HTERT RPE-1 (cell line): ENCODE measurements around the gene PNPLA2.

ENCODE experiments used
- in situ Hi-C: fragments of 300-500 bp; cut with MboI; formaldehyde crosslinking; loops from 4 replicates; pipeline ENCODE4 v1.14.3; 2020; ENCODE audit warnings: low sequenced_read_pairs

The PNPLA2 gene

DNA sequence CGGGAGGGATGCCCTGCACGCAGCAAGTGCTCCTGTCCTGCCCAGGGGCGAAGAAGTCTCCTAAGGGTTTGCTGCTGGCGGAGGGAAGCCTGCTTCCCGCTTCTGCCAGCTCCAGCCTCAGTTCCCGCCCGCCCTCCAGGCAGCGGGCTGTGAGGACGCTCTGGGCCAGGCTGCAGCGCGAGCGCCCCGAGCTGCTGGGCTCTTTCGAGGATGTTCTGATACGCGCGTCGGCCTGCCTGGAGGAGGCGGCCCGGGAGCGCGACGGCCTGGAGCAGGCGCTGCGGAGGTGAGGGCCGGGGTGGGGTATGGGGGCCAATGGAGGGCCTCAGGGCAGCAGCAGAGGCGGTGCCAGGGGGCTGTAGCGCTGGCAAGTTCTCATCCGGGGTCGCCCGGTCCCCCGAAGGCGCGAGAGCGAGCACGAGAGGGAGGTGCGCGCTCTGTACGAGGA is 11.2 kb downstream of the PNPLA2 start:
- in situ Hi-C loops = no loop called here

DNA sequence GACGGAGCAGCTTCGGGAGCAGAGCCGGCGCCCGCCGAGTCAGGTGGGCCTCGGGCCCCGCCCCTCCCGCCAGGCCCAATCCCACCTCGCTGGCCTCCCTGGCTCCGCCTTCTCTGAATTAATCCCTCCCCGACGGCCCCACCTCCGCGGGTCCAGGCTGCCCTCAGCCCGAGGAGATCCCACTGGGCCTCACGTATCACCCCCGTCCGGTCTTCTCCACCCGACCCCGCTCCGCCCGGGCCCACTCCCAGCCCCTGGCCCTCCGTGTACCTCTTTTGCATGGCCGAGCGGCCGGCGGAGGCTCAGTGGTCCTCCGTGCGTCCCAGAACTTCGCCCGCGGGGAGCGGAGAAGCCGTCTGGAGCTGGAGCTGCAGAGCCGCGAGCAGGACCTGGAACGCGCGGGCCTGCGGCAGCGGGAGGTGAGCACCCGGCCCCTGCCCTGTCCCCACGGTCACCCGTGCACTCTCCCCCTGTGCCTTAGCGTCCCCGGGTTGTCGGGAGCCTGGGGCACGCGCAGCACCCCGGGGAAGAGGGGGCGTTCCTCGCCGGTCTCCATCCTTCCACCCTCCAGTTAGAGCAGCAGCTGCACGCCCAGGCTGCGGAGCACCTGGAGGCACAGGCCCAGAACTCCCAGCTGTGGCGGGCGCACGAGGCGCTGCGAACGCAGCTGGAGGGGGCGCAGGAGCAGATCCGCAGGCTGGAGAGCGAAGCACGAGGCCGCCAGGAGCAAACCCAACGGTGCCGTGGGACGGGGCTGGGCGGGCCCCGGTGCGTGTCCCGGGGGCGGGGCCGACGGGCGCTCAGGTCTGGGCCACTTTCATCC is 11.8 kb downstream of the PNPLA2 start:
- in situ Hi-C loops = no loop called here

DNA sequence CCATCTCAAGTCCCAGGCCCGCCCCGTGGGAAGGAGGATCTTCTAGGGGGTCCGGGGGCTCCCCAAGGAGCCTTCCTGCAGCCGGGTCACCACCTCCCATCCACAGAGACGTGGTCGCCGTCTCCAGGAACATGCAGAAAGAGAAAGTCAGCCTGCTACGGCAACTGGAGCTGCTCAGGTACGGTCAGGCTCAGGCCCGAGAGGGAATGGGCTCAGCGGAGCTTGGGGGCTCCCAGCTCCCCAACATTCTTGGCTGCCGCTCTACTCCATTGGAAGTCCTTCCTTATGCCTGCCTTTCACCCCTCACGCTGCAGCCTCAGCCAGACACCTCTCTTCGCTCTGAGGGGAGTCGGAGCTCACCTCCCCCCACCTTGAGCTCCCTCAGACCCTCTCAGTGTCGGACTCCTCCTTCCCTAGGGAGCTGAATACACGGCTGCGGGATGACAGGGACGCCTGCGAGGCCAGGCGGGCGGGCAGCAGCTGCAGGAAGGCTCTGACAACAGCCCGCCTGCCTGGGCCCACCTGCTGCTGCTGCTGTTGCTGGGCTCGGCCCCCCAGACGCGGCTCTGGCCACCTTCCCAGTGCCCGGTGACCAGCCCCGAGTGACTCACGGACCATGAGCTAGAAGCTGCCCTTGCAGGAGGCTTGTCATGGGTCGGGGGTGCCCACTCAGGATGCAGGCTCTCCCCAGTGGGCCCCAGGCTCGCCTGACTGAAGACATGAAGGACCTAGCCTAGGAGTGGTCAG is 12.6 kb downstream of the PNPLA2 start:
- in situ Hi-C loops = no loop called here

DNA sequence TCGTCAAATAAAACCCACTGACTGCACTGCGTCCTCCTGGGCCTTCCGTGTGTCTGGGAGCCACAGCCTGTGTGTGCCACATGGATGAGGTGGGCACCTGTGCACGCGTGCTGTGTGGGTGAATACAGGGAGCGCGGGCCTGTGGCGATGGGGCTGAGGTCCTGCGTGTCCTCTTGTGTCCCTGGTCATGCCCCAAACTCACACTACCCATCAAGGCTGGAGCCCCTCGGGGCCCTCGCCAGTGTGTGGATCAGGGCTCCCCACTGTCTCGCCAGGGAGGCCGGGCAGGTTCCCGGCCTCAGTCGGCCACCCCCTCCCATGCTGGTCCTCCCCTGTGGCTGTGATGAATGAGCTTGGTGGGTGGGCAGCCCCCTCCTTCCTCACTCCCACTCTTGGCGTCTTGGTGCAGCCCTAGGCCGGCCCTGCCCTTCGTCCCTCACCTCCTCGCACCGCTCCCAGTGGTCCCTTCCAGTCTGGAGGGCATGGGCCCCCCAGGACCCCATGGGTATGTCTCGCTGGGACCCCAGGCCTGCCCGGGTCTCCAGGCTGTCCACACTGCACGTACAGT is 13.3 kb downstream of the PNPLA2 start:
- in situ Hi-C loops = no loop called here

DNA sequence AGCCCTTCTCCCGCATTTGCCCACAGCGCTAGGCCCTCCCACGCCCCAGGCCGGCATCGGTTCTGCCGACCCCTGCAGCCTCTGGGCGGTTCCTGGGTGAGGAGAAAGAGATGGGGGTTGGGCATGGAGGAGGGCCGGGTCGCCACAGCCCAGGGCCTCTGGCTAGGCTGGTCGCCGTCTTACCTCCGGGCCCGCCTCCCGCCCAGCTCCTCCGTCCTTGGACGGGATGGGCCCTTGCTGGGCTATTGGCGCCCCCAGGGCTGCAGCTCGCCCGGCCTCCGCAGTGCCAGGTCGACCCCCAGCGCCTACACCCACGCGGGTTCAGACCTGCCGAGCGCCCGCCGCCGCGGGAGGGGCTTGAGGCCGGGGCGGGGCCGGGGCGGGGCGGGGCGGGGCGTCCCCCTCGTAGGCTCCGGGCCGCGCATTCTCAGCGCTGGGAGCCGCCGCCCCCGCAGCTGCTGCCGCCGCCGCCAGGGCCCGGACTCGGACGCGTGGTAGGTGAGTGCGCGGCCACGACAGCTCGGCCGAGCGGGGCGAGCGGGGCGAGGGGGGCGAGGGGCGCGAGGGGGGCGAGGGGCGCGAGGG is 13.9 kb downstream of the PNPLA2 start, which contains the start of gene CD151:
CD151 (plus strand) TSS at position 424 of the 585 bp plus-strand sequence. CDS start 3,118 bp downstream, outside the sequence.
- in situ Hi-C loops = no loop called here

DNA sequence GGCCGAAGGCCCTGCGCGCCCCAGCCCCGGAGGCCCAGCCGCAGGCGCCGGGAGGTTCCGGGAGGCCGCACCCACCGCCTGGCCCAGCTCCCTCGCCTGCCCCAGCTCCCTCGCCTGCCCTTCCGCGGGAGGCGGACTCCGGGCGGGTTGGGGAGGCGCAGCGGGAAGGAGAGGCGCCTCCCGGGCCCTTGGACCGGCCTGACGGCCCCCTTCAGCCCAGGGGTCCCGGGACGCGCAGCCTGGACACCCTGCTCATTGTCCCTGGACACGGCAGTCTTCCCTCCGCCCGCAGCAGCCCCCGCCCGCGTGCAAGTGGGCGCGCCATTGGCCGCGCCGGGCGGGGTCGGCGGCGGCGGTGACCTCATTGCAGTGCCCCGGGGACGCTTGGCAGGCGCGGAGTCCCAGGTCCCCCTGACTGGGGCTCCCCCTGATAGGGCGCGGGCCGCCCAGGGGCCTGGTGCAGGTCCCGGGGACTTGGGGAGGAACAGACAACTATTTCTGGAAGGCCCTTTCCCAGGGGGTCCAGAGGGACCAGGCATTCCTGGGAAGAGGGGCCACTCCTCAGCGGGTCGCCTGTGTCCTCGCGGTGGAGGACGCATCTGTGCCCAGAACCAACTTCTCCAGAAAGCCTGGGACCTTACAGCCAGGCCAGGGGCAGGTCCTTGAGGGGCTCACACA is 14.5 kb downstream of the PNPLA2 start:
- in situ Hi-C loops = no loop called here

DNA sequence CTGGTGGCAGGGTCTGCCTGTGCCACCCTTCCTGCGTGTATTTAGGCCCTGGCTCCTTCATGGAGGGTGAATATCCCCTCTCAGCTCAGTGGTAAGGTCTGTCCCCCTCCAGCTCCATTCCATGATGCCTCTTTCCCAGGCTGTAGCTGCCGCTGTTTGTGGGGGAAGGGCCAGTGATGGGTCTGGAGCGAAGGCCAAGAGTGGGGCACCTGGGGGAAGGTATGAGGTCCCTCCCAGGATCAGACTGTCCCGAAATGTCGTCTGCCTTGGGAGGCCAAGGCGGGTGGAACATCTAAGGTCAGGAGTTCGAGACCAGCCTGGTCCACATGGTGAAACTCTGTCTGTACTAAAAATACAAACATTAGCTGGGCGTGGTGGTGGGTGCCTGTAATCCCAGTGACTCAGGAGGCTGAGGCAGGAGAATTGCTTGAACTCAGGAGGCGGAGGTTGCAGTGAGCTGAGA is 15.2 kb downstream of the PNPLA2 start:
- in situ Hi-C loops = no loop called here

DNA sequence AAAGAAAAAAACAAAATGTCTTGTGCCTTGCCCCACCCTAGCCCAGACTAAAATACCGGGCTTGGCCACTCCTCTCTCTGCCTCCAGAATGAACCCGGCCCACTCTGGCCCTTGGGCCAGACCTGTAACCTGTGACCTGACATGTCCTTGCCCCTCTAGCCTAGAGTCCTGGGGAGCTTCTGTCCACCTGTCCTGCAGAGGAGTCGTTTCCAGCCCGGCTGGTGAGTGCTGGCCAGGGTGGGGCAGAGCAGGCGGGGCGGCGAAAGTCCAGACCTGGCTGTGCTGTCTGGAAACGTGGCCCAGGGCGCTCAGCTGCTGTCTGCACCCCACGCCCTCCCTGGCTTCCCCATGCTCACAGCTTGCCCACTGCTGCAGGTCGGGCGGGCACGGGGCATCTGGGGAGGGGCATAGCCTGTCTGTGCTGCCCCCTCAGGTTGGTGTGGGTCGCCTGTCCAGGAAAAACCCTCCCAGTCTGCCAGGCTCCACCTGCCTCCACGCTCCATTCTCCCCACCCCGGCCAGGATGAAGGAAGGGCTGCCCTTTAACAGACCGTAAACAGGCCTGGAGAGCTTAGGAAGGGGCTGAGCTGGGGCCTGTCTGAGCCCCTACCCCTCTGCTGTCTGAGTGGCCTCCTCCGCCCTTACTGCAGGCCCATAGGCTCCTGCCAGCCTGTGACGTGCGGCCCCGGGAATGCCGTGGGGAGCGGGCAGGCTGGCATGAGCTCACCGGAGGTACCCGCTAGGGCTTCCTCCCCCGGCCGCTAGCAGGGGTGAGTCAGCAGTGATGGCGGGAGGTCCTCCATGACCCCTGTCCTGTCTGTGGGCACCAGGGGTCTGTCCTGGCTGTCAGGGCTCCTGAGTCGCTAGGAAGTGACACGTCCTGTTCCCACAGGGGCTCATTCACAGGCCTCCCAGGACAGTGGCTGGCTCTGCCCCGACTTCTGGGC is 15.9 kb downstream of the PNPLA2 start:
- in situ Hi-C loops = no loop called here

DNA sequence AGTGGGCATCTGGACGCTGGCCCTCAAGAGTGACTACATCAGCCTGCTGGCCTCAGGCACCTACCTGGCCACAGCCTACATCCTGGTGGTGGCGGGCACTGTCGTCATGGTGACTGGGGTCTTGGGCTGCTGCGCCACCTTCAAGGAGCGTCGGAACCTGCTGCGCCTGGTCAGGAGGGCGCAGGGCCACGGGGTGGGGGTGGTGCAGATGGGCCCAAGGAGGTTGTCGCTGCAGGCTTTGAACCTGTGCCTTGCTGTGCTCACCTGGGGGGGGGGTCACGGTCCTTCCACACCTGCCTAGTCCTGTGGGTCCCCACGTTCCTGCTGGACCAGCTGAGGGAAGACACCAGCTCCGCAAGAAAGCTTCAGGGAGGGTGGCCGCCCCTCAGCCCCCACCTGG is 17.6 kb downstream of the PNPLA2 start:
- in situ Hi-C loops = no loop called here

DNA sequence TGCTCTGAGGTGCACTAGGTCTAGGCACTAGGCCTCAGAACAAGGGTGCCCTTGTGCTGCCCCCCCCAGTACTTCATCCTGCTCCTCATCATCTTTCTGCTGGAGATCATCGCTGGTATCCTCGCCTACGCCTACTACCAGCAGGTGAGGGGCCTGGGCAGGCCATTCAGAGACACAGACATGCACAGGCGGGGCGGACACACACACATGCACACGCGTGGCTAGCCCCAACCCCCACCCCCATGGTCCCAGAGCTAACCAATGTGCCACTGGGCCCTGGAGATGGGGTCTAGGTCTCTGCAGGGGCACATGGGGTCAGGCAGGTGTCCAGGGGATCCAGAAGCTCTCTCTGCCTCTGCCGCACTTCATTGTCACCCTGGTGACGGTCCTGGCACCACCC is 18.0 kb downstream of the PNPLA2 start:
- in situ Hi-C loops = no loop called here

DNA sequence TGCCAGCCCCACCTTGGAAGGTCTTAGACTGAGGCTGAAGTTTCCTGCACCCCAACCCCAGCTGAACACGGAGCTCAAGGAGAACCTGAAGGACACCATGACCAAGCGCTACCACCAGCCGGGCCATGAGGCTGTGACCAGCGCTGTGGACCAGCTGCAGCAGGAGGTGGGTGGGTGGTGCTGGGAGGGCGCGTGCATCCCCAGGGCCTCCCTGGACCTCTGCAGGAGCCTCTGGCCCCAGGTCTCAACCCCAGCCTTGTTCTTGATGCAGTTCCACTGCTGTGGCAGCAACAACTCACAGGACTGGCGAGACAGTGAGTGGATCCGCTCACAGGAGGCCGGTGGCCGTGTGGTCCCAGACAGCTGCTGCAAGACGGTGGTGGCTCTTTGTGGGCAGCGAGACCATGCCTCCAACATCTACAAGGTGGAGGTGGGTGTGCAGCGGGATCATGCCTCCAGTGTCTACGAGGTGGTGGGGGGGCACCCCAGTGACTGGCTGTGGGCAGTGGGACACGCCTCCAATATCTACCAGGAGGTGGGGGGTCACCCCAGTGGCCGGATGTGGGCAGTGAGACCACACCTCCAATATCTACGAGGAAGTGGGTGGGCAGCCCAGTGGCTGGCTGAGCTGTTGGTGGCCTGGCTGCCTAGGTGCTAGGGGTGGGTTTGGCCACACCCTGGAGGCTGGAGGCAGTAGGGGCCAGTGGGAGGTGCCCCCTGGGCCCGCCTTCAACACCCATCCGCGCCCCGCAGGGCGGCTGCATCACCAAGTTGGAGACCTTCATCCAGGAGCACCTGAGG is 18.7 kb downstream of the PNPLA2 start:
- in situ Hi-C loops = no loop called here

DNA sequence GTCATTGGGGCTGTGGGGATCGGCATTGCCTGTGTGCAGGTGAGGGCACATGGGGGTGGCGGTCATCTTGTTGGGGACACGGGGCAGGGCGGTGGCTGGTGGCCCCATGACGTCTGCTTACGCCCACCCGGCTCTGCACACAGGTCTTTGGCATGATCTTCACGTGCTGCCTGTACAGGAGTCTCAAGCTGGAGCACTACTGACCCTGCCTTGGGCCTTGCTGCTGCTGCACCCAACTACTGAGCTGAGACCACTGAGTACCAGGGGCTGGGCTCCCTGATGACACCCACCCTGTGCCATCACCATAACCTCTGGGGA is 19.2 kb downstream of the PNPLA2 start:
- in situ Hi-C loops = no loop called here

DNA sequence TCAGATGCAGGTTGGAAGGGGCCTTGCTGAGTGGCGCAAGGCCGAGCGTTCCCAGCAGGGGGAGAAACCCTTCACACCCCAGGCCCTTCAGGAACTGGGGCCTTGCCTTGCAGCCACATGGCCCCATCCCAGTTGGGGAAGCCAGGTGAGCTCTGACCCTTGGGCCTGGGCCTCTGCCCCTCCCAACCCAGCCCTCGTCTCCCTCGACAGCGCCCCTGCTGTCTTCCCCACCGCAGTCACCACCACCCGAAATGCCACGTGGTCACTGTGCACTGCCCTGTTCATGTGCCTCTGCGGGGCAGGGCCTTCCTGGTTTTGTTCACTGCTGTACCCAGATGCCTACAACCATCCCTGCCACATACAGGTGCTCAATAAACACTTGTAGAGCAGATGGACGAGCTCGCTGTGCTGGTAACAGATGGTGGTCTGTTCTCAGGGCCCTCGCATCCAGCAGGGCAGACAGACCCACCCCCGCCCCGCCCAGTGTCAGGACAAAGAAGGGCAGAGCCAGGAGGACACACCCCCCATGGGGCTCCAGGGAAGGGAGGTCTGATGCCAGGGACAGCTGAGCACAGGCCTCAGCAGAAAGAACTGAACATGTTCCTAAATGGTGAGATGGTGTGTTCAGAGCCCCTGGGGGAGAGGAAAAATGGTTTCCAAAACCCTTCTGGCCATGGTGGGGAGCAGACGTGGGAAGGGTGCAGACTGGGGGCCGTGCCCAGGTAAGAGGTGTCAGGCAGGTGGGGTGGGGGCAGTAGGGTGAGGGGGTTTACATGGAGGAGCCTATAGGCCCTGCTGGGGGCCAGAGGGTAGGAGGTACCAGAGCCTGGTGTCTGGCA is 19.9 kb downstream of the PNPLA2 start:
- in situ Hi-C loops = no loop called here

DNA sequence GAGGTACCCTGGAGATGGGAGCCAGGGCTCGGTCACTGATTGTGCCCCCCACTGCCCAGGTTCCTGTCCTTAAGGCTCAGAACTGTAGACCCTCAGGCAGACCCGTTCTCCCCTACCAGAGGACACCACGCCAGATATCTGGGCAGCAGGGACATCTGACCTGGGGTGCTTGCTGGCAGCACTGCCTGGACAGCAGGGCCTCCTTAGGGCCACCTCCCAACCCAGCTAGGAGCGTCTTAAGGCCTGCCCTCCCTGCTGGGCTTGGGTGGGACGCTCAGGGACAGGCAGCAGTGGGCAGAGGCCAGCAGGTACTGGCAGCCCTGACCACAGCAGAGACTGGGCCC is 20.5 kb downstream of the PNPLA2 start:
- in situ Hi-C loops = no loop called here

DNA sequence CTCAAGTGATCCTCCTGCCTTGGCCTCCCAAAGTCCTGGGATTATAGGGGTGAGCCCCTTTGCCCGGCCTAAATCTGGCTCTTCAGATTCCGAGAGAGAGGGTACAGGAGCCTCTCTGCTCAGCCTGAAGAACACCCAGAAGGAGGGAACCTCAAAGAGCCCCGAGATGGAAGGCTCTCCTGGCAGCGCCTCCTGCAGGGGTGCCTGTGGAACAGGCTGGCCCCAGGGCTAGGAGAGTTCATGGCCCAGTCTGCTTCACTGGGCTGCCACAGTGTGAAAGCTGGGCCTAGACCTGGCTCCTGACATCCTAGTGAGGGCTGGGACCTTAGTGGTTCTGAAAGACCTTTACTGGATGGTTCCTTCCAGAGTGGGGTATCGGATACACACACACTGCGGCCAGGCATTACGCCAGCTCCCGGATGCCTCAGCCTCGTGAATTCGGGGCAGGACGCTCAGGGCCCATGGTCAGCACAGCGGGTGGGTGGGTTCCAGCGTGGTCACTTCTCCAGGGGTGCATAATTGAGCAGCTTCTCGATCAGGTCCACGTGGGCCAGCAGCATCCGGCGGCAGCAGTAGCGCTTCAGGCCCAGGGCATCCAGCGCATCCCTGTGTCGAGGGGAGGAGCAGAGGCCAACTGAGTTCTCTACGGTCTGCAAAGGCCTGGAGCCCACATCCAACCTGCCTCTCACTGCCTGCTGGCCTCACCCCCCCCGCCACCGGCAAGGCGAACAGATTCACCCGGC is 21.3 kb downstream of the PNPLA2 start:
- in situ Hi-C loops = no loop called here

DNA sequence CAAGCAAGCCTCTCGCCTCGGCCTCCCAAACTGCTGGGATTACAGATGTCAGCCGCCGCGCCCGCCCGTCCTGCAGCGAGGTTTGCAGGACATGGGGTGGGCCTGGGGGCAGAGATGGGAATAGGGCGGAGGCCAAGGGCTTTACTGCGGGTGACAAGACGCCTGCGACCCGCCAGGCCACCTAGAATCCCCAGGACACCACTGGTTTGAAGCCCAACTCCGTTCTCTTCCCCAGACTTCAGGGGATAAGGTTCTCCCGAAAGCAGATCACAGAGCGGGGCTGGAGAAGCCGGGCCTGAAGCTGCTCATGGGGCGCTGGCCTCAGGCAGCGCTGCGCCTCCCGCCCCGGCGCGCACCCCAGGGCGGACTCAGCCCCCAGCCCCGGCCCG is 23.3 kb downstream of the PNPLA2 start:
- in situ Hi-C loops = no loop called here

DNA sequence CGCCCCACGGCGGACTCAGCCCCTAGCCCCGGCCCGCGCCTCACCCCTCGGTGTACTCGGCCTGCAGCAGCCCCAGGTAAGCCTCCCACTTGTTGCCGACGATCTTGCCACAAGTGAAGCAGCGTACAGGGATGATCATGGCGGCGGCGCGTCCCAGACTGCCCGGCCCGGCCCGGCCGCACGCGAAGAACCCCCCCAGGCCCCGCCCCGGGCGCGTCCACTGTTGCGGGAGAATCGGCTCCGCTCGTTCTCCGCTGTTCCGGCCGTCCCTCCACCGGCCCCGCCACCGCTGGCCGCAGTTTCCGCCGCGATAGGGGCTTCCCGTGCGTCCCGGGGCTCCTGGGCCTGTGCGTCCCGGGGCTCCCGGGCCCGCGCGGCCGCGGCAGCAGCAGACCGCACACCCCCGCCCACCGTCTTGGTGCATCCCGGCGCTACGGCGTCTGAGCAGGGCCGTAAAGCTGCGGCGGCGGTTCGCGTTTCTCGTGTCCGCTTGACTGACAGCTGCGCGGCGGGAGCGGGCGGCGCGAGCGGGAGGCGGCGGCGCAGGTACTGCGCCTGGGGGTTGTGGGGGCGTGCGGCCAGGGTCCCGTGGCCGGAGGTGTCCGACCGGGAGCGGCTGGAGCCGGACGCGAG is 23.8 kb downstream of the PNPLA2 start, which contains the start of the genes POLR2L and TSPAN4:
POLR2L (minus strand) TSS at position 160 of the 633 bp plus-strand sequence; CDS start at position 139, 21 bp downstream.
TSPAN4 (plus strand) TSS at position 483 of the 633 bp plus-strand sequence. CDS start 7,453 bp downstream, outside the sequence.
- in situ Hi-C loops = no loop called here
